Stimulated activated naive B cell treated with anti-CD40 and anti-IgM and Interleukin-4, amounts not matched to agents 10 μg/mL and 1 μg/mL and 100 μg/mL, for 72 hours (primary cell): ENCODE measurements around the gene PLK2.

Source experiments
- ATAC-seq, 2 donors: fragments of 150-1000 bp; cut with Tn5 transposase; replicated peaks; 2 replicates each; pipeline ENCODE4 v1.10.0; 2021; ENCODE audit warnings: moderate library complexity in 1 of 2
- DNase-seq: peaks from one replicate; pipeline ENCODE4 v3.0.0; 2021
- H3K27ac Mint-ChIP-seq: one replicate; pipeline ENCODE4 v1.8.0; 2022; ENCODE audit warnings: mild to moderate bottlenecking, mixed read lengths
- H3K27me3 Mint-ChIP-seq, 2 donors: one replicate each; pipeline ENCODE4 v1.8.0; 2022; ENCODE audit warnings: mixed read lengths in 2 of 2
- H3K36me3 Mint-ChIP-seq, 2 donors: one replicate each; pipeline ENCODE4 v1.8.0; 2022; ENCODE audit warnings: mixed read lengths in 2 of 2, mild to moderate bottlenecking in 1 of 2
- H3K4me1 Mint-ChIP-seq, 2 donors: one replicate each; pipeline ENCODE4 v1.8.0; 2022; ENCODE audit warnings: mixed read lengths in 2 of 2, mild to moderate bottlenecking in 1 of 2
- H3K4me3 Mint-ChIP-seq, 2 donors: one replicate each; pipeline ENCODE4 v1.8.0; 2022; ENCODE audit warnings: mild to moderate bottlenecking in 2 of 2, mixed read lengths in 2 of 2, moderate library complexity in 1 of 2
- H3K9me3 Mint-ChIP-seq, 2 donors: one replicate each; pipeline ENCODE4 v1.8.0; 2022; ENCODE audit warnings: mixed read lengths in 2 of 2, mild to moderate bottlenecking in 1 of 2

The PLK2 gene

DNA sequence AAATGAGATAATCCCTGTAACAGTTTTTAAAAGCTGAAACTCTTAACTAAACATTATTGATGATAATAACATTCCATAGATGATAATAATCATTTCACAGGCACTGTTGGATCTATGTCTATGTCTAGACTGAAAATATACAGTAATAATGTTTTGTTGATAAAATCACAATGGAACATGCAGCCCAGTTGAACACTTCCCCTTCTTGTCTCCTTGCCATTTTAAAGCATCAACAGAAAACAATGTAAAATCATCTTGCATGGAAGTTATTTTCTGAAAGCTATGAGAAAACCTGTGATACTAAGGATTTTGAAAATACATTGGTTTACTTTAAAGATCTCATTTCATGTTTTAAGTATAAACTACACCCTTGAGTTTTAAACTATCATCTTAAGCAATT, 33.3 kb upstream of the PLK2 start:
- H3K4me1 Mint-ChIP-seq, result peaks cover 33 to 48% of the 10 kb centered on the region in 2 donors
- H3K27me3 Mint-ChIP-seq, result no peaks in the 10 kb centered on the region
- H3K9me3 Mint-ChIP-seq, result peaks cover 3 to 5% of the 10 kb centered on the region in 2 donors
- H3K27ac Mint-ChIP-seq, result peak overlapping the region; percentile 78
- DNase-seq (no peak), ATAC-seq (no peak)
- H3K36me3 Mint-ChIP-seq, result peaks cover 28 to 32% of the 10 kb centered on the region in 2 donors
- peak overlapping the region; percentile 59 to 66 for H3K4me3 Mint-ChIP-seq

DNA sequence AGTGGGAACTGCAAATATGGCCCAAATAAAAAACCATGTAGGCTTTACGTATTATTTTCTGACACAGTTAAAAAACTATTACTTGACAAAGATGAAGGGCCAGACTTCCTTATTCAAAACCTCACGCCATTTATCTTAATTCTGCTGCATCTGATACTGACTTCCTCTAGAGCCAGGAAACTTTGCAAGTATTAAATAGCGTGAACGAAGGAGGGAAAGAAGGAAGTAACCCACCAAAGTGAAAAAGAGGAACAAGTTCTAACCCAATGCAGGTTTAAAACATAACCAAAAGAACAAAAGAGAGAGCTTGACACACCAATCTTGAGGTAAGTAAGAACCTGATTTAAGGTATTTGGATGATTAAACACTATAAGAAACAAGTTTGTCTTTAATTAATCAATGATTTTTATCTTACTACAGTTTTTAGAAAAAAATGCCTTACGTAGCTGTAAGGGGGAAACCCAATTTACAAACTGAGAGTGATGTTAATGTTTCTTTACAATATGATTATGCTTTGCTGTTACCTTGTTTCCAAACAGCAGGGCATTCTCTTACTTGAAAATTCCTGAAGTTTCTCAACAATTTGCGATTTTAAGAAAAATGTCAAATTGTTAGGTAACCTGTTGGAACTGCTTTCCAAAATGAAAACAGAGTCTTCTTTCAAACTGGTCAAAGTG, 31.5 kb upstream of the PLK2 start, which contains the start of gene GAPT:
TSS of gene GAPT (plus strand) at position 220 of the 677 bp plus-strand sequence. CDS start 3,102 bp downstream, outside the sequence.
- Mint-ChIP-seq H3K4me3 (peak within 1 kb of the TSS; percentile 78 to 80), H3K27ac (peak within 1 kb of the TSS; percentile 94), H3K9me3 (peaks cover 1 to 5% of the 10 kb centered on the region in 2 donors), H3K27me3 (no peaks in the 10 kb centered on the region), H3K4me1 (peaks cover 20 to 32% of the 10 kb centered on the region in 2 donors), H3K36me3 (peaks cover 19 to 22% of the 10 kb centered on the region in 2 donors)
- DNase-seq, result no peak
- ATAC-seq, result peak; percentile 90

DNA sequence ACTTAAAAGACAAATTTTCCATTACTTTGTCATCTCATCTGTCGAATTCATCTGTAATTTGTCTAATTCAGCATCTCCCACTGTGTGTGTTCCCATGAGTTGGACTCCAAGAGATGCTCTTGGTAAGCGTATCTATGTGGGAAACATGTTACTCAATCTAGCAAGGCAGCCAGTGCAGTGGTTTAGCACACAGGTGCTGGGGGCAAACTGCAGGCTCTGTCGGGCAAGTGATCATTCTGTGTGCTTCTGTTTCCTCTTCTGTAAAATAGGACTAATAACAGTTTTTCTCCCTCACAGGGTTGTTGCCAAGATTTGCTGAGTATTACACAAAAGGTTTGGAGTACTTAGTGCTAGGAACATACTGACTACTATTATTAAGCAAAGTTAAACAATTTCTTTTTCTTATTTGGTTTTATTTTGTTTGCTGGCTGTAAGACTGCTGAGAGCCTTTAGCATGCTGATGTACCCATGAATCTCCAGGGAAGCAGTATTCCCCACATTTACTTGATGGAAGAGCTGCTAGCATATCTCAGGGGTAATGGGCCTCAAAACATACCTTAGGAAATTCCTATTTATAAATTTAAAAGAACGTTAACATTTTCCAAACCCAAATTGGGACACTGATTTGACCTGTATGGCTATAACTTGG, 30.6 kb upstream of the PLK2 start:
- H3K4me1 Mint-ChIP-seq, result peaks cover 12 to 28% of the 10 kb centered on the region in 2 donors
- ATAC-seq, result peak; percentile 73 to 79
- H3K4me3 Mint-ChIP-seq, result peak overlapping the region; percentile 49 to 61
- H3K9me3 Mint-ChIP-seq, result peaks cover 0 to 1% of the 10 kb centered on the region in 2 donors
- H3K27ac Mint-ChIP-seq, result peak overlapping the region; percentile 3
- H3K36me3 Mint-ChIP-seq, result peaks cover 12 to 14% of the 10 kb centered on the region in 2 donors
- DNase-seq, result peak; percentile 17
- no peaks in the 10 kb centered on the region for H3K27me3 Mint-ChIP-seq

GRCh38 chr5:58486290-58486689, 26.4 kb upstream of the PLK2 start:
- DNase-seq, result no peak
- ATAC-seq, result no peak
- Mint-ChIP-seq H3K4me1 (peaks cover 14 to 33% of the 10 kb centered on the region in 2 donors), H3K9me3 (peaks cover 0 to 1% of the 10 kb centered on the region in 2 donors), H3K27me3 (no peaks in the 10 kb centered on the region), H3K4me3 (no peak overlapping the region), H3K36me3 (no peaks in the 10 kb centered on the region), H3K27ac (no peak overlapping the region)

GRCh38 chr5:58484505-58484904, 24.6 kb upstream of the PLK2 start:
- Mint-ChIP-seq H3K4me1 (peaks cover 7 to 21% of the 10 kb centered on the region in 2 donors), H3K36me3 (no peaks in the 10 kb centered on the region), H3K27ac (no peak overlapping the region), H3K4me3 (peak overlapping the region in 1 of 2 donors; percentile 9), H3K27me3 (no peaks in the 10 kb centered on the region), H3K9me3 (peaks cover 0 to 1% of the 10 kb centered on the region in 2 donors)
- ATAC-seq (peak; percentile 42 to 62), DNase-seq (no peak)

- DNase-seq (no peak), ATAC-seq (peak; percentile 24 to 25)
- Mint-ChIP-seq H3K27ac (no peak overlapping the region), H3K9me3 (peaks cover 0 to 1% of the 10 kb centered on the region in 2 donors), H3K27me3 (no peaks in the 10 kb centered on the region), H3K36me3 (no peaks in the 10 kb centered on the region), H3K4me1 (peaks cover 8 to 20% of the 10 kb centered on the region in 2 donors), H3K4me3 (no peak overlapping the region)
Measured at GRCh38 chr5:58482536-58482935, 22.6 kb upstream of the PLK2 start.

- no peaks in the 10 kb centered on the region for H3K36me3 Mint-ChIP-seq
- H3K27ac Mint-ChIP-seq, result no peak overlapping the region
- DNase-seq (no peak), ATAC-seq (no peak)
- peaks cover 11 to 26% of the 10 kb centered on the region in 2 donors for H3K4me1 Mint-ChIP-seq
- H3K27me3 Mint-ChIP-seq, result no peaks in the 10 kb centered on the region
- H3K9me3 Mint-ChIP-seq, result no peaks in the 10 kb centered on the region
- no peak overlapping the region for H3K4me3 Mint-ChIP-seq
Measured at GRCh38 chr5:58481828-58482227, 21.9 kb upstream of the PLK2 start.

DNA sequence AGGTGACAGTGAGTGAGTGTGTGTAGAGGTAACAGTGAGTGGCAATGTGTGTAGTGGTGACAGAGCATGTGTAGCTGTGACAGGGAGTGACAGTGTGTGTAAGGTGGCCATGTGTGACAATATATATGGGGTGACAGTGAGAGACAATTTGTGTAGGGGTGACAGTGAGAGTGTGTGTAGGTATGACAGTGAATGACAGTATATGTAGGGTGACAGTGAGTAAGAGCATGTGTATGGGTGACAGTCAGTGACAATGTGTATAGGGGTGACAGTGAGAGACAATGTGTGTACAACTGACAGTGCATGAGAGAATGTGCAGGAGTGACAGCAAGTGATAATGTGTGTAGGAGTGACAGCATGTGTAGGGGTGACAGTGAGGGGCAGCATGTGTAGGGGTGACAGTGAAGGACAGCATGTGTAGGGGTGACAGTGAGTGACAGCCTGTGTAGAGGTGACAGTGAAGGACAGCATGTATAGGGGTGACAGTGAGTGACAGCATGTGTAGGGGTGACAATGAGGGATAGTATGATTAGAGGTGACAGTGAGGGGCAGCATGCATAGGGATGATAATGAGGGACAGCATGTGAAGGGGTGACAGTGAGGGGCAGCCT, 21.3 kb upstream of the PLK2 start:
- Mint-ChIP-seq H3K4me3 (no peak overlapping the region), H3K27ac (no peak overlapping the region), H3K4me1 (peaks cover 13 to 26% of the 10 kb centered on the region in 2 donors), H3K36me3 (peaks cover under 1% of the 10 kb centered on the region in 2 donors), H3K9me3 (peaks cover 0 to under 1% of the 10 kb centered on the region in 2 donors), H3K27me3 (no peaks in the 10 kb centered on the region)
- DNase-seq (no peak), ATAC-seq (no peak)

- ATAC-seq, result peak; percentile 41 to 48
- H3K9me3 Mint-ChIP-seq, result peaks cover 8 to 12% of the 10 kb centered on the region in 2 donors
- no peak overlapping the region for H3K27ac Mint-ChIP-seq
- H3K27me3 Mint-ChIP-seq, result no peaks in the 10 kb centered on the region
- peaks cover 7 to 12% of the 10 kb centered on the region in 2 donors for H3K36me3 Mint-ChIP-seq
- H3K4me1 Mint-ChIP-seq, result peaks cover 9 to 18% of the 10 kb centered on the region in 2 donors
- H3K4me3 Mint-ChIP-seq, result peak overlapping the region in 1 of 2 donors; percentile 18
- no peak for DNase-seq
Measured at GRCh38 chr5:58477760-58478376, 18.0 kb upstream of the PLK2 start.

DNA sequence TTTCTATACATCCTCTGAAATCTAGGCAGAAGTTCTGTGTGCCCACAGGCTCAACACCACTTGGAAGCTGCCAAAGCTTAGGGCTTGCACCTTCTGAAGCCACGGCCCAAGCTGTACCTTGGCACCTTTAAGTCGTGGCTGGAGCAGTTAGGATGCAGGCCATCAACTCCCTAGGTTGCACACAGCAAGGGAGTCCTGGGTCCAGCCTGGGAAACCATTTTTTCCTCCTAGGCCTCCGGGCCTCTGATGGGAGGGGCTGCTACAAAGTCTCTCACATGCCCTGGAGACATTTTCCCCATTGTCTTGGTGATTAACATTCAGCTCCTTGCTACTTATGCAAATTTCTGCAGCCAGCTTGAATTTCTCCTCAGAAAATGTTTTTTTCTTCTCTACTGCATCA, 15.5 kb upstream of the PLK2 start:
- H3K9me3 Mint-ChIP-seq, result peaks cover 8 to 12% of the 10 kb centered on the region in 2 donors
- peaks cover 7 to 12% of the 10 kb centered on the region in 2 donors for H3K36me3 Mint-ChIP-seq
- H3K4me1 Mint-ChIP-seq, result peaks cover 9 to 22% of the 10 kb centered on the region in 2 donors
- H3K27ac Mint-ChIP-seq, result no peak overlapping the region
- H3K27me3 Mint-ChIP-seq, result no peaks in the 10 kb centered on the region
- no peak for ATAC-seq
- H3K4me3 Mint-ChIP-seq, result no peak overlapping the region
- no peak for DNase-seq

GRCh38 chr5:58469896-58470295, 10.0 kb upstream of the PLK2 start:
- no peaks in the 10 kb centered on the region for H3K27me3 Mint-ChIP-seq
- peaks cover 2 to 7% of the 10 kb centered on the region in 2 donors for H3K9me3 Mint-ChIP-seq
- no peak overlapping the region for H3K4me3 Mint-ChIP-seq
- peaks cover 10 to 23% of the 10 kb centered on the region in 2 donors for H3K4me1 Mint-ChIP-seq
- no peak for DNase-seq
- H3K27ac Mint-ChIP-seq, result no peak overlapping the region
- H3K36me3 Mint-ChIP-seq, result peaks cover 0 to 5% of the 10 kb centered on the region in 2 donors
- peak in 1 of 2 donors; percentile 39 for ATAC-seq

- DNase-seq (no peak), ATAC-seq (peak; percentile 81 to 95)
- H3K4me1 Mint-ChIP-seq, result peaks cover 10 to 23% of the 10 kb centered on the region in 2 donors
- no peaks in the 10 kb centered on the region for H3K9me3 Mint-ChIP-seq
- H3K36me3 Mint-ChIP-seq, result no peaks in the 10 kb centered on the region
- no peak overlapping the region for H3K27ac Mint-ChIP-seq
- no peak overlapping the region for H3K4me3 Mint-ChIP-seq
- H3K27me3 Mint-ChIP-seq, result no peaks in the 10 kb centered on the region
Measured at GRCh38 chr5:58466939-58467338, 7.1 kb upstream of the PLK2 start.

GRCh38 chr5:58462623-58463230, 2.8 kb upstream of the PLK2 start:
- Mint-ChIP-seq H3K27ac (no peak overlapping the region), H3K9me3 (no peaks in the 10 kb centered on the region), H3K27me3 (no peaks in the 10 kb centered on the region), H3K4me1 (peaks cover 13 to 24% of the 10 kb centered on the region in 2 donors), H3K36me3 (no peaks in the 10 kb centered on the region), H3K4me3 (no peak overlapping the region)
- no peak for ATAC-seq
- DNase-seq, result no peak

GRCh38 chr5:58462154-58462553, 2.3 kb upstream of the PLK2 start:
- no peak for ATAC-seq
- Mint-ChIP-seq H3K4me1 (peaks cover 13 to 21% of the 10 kb centered on the region in 2 donors), H3K4me3 (no peak overlapping the region), H3K9me3 (no peaks in the 10 kb centered on the region), H3K27ac (no peak overlapping the region), H3K36me3 (no peaks in the 10 kb centered on the region), H3K27me3 (no peaks in the 10 kb centered on the region)
- no peak for DNase-seq
